Measurements from ENCODE around the gene OR10H4. TPM values are rescaled to one million over a fixed set of nuclear protein-coding genes. Genes with fewer than 3 reads are reported as not detected.

Gene OR10H4
- total and polyA plus RNA-seq, 2 of the 13 experiments (the other 11 are each of a cell fraction or from before 2014, with no cell fraction given), result not detected

GRCh38 chr19:15998166-15998565 is 49.4 kb downstream of the OR10H4 start (continued):
- TF ChIP-seq RERE (CRISPR knock-in tag; IDR thresholded peaks at IDR 0.05; ENCODE audit: low read depth) (no peak), CCAR2 (optimal IDR thresholded peaks at IDR 0.05; ENCODE audit: low read depth, low read length) (no peak), ZNF512 (CRISPR knock-in tag; IDR thresholded peaks at IDR 0.05) (no peak), SETDB1 (CRISPR knock-in tag; IDR thresholded peaks at IDR 0.05; ENCODE audit: borderline replicate concordance) (no peak), MEIS1 (CRISPR knock-in tag; IDR thresholded peaks at IDR 0.05; ENCODE audit: borderline replicate concordance) (no peak), SALL1 (CRISPR knock-in tag; IDR thresholded peaks at IDR 0.05) (no peak), ZNF446 (CRISPR knock-in tag; IDR thresholded peaks at IDR 0.05) (no peak), ZFP36L2 (CRISPR knock-in tag; IDR thresholded peaks at IDR 0.05) (no peak), ZNF205 (CRISPR knock-in tag; IDR thresholded peaks at IDR 0.05) (no peak)

Other genes starting within 250 kb of the OR10H4 start
- not detected in 2 replicates for gene OR10H2, start 221.0 kb upstream of the OR10H4 start, total RNA-seq (2016; rRNA removed; fragmentation: Illumina TruSeq; extraction: Trizol)
- not detected in 2 replicates for gene OR10H2, start 221.0 kb upstream of the OR10H4 start, polyA plus RNA-seq (2011; rRNA removed)
- not detected in 2 replicates for gene OR10H3, start 211.0 kb upstream of the OR10H4 start, total RNA-seq (2016; rRNA removed; fragmentation: Illumina TruSeq; extraction: Trizol)
- gene OR10H3, start 211.0 kb upstream of the OR10H4 start, polyA plus RNA-seq (2011; rRNA removed), result not detected in 2 replicates
- gene OR10H5, start 161.3 kb upstream of the OR10H4 start, total RNA-seq (2016; rRNA removed; fragmentation: Illumina TruSeq; extraction: Trizol), result not detected in 2 replicates
- gene OR10H5, start 161.3 kb upstream of the OR10H4 start, polyA plus RNA-seq (2011; rRNA removed), result not detected in 2 replicates
- not detected in 2 replicates for gene OR10H1, start 133.3 kb upstream of the OR10H4 start, total RNA-seq (2016; rRNA removed; fragmentation: Illumina TruSeq; extraction: Trizol)
- gene OR10H1, start 133.3 kb upstream of the OR10H4 start, polyA plus RNA-seq (2011; rRNA removed), result not detected in 2 replicates
- 0.42 and 3.7 TPM in 2 replicates for gene CYP4F2, start 50.9 kb upstream of the OR10H4 start, total RNA-seq (2016; rRNA removed; fragmentation: Illumina TruSeq; extraction: Trizol)
- gene CYP4F2, start 50.9 kb upstream of the OR10H4 start, polyA plus RNA-seq (2011; rRNA removed), result 3.9 and 9.7 TPM in 2 replicates
- gene CYP4F11, start 14.5 kb upstream of the OR10H4 start, total RNA-seq (2016; rRNA removed; fragmentation: Illumina TruSeq; extraction: Trizol), result 4.7 and 8.4 TPM in 2 replicates
- gene CYP4F11, start 14.5 kb upstream of the OR10H4 start, polyA plus RNA-seq (2011; rRNA removed), result 7.8 and 8.2 TPM in 2 replicates
- 180 and 226 TPM in 2 replicates for gene TPM4, start 127.5 kb downstream of the OR10H4 start, total RNA-seq (2016; rRNA removed; fragmentation: Illumina TruSeq; extraction: Trizol)
- 142 and 188 TPM in 2 replicates for gene TPM4, start 127.5 kb downstream of the OR10H4 start, polyA plus RNA-seq (2011; rRNA removed)
- gene RAB8A, start 162.9 kb downstream of the OR10H4 start, total RNA-seq (2016; rRNA removed; fragmentation: Illumina TruSeq; extraction: Trizol), result 44.8 and 45.0 TPM in 2 replicates
- 36.7 and 37.0 TPM in 2 replicates for gene RAB8A, start 162.9 kb downstream of the OR10H4 start, polyA plus RNA-seq (2011; rRNA removed)
- gene HSH2D, start 194.7 kb downstream of the OR10H4 start, total RNA-seq (2016; rRNA removed; fragmentation: Illumina TruSeq; extraction: Trizol), result 0.53 and 0.69 TPM in 2 replicates
- gene HSH2D, start 194.7 kb downstream of the OR10H4 start, polyA plus RNA-seq (2011; rRNA removed), result 3.2 and 6.3 TPM in 2 replicates
- not detected in 2 replicates for gene CIB3, start 224.5 kb downstream of the OR10H4 start, total RNA-seq (2016; rRNA removed; fragmentation: Illumina TruSeq; extraction: Trizol)
- gene CIB3, start 224.5 kb downstream of the OR10H4 start, polyA plus RNA-seq (2011; rRNA removed), result not detected in 2 replicates
- gene FAM32A, start 236.4 kb downstream of the OR10H4 start, total RNA-seq (2016; rRNA removed; fragmentation: Illumina TruSeq; extraction: Trizol), result 86.2 and 107 TPM in 2 replicates
- 83.5 and 85.8 TPM in 2 replicates for gene FAM32A, start 236.4 kb downstream of the OR10H4 start, polyA plus RNA-seq (2011; rRNA removed)
- gene AP1M1, start 248.9 kb downstream of the OR10H4 start, total RNA-seq (2016; rRNA removed; fragmentation: Illumina TruSeq; extraction: Trizol), result 43.6 and 46.1 TPM in 2 replicates
- gene AP1M1, start 248.9 kb downstream of the OR10H4 start, polyA plus RNA-seq (2011; rRNA removed), result 34.4 and 38.8 TPM in 2 replicates

Data from HepG2 (cell line).